Activated T-cell treated with anti-CD3 and anti-CD28 coated beads, Interleukin-2, amount 50 U/mL, for 48 hours (primary cell): ENCODE measurements around the gene TMEM101.
"Not testable (repeated sequence)": the region's sequence is repeated elsewhere in the genome, so short reads cannot be mapped to it uniquely, and the experiment has no call there.

ENCODE experiments used
- DNase-seq, 2 experiments: peaks; one replicate each; pipeline ENCODE4 v3.0.0-alpha.2; 2020

The TMEM101 gene

GRCh38 chr17:44000141-44000860 is 14.5 kb downstream of the TMEM101 start:
- DNase-seq: no peak

- no peak for DNase-seq
Measured at GRCh38 chr17:43999024-43999423, 15.7 kb downstream of the TMEM101 start.

GRCh38 chr17:43998552-43998951 is 16.2 kb downstream of the TMEM101 start:
- DNase-seq: no peak

- DNase-seq: not testable (repeated sequence)
Measured at GRCh38 chr17:43997180-43997579, 17.6 kb downstream of the TMEM101 start.

DNA sequence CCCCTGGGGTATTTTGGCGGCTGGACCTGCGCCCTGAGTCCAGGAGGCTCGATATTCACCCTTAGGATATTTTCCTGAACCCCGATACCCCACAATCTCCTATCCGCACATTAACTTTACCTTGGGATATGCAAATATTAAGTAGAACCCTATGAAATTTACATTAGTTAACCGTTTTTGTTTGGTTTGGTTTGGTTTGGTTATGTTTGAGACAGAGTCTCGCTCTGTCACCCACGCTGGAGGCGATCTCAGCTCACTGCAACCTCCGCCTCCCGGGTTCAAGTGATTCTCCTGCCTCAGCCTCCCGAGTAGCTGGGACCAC is 19.7 kb downstream of the TMEM101 start:
- DNase-seq: no peak

DNA sequence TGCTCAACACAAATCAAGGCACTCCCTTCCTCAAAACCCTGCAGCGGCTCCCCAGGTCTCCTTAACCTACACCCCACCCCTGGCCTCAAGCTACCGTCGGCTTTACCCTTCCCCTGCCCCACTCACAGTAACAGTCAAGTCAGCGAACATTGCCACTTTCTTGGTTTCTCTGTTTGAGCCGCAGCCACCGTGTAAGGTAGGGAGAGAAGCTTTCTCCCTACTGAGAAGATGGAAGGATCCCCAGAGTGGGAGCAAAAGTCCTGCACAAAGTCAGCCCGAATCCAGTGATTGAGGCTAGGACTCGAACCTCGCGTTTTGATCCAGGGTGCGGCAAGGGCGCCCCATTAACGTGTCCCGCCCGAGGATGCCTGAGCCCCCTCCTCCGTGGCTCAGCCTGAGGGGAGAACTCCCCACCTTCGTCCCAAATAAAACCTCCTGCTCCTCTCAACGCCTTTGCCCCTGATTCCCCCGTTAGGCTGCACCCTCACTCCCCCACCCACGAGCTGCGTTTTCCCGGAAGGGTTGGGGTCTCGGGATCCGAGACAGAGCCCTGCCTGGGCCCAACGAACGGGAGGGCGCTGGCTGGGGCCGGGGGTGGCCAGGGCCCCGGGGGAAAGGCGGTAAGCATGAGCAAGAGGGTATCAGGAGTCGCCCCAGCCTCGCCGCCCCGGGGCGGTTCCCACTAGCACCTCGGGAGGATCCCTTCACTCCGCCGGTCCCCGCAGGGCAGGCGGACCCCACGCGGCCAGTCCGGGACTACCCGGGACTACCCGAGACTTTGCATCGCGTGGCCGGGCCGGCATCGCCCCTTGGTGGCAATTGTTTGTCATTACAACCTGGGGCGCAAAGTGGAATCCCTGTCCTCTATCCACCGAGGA is 20.3 kb downstream of the TMEM101 start:
- DNase-seq: peak; percentile 84 to 85

GRCh38 chr17:43992641-43993040 is 22.1 kb downstream of the TMEM101 start:
- DNase-seq: no peak

- no peak for DNase-seq
Measured at GRCh38 chr17:43988301-43988700, 26.5 kb downstream of the TMEM101 start.

DNA sequence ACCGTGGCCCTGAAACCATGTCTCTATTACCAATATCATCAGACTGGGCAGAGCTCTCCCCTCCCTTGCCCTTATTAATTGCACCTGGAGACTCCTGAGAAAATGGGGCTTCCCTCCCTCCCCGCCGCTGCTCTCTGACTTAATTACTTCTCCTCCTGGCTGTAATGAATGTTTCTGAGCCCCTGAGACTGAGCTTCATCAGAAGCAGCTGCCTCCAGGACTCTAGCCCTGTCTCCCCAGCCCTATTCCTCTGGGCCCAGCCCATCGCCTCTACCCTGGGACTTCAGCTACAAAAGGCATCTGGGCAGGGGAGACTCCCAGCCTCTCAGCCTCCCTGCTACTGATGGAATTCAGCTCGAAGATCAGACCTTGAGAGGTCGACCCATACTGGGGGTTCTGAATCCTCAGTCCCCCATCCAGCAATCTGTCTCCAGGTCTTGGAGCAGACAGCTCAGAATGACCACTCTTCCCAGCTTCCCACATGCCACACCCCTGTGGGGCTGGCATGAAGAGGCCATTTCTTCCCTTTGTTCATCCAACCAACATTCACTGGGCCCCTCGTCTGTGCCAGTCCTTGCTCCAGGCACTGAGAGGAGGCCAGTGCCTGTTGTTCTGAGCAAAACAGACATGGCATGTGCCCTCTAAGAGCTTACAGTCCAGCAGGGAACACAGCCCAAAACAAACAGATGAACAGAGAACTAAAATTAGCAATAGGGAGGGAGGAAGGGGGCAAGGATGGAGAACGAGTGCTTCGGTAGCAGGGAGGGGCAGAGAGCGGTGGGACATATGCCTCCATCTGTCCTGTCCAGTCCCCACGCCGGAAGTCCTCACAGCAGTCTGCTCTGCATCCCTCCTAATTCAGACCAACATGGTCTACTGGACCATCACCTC is 27.4 kb downstream of the TMEM101 start:
- no peak for DNase-seq

- no peak for DNase-seq
Measured at GRCh38 chr17:43986225-43986981, 28.4 kb downstream of the TMEM101 start.

GRCh38 chr17:43984521-43984920 is 30.2 kb downstream of the TMEM101 start:
- no peak for DNase-seq

GRCh38 chr17:43983515-43984411 is 31.0 kb downstream of the TMEM101 start:
- DNase-seq: peak in 1 of 2 experiments; percentile 36

GRCh38 chr17:43983196-43983514 is 31.6 kb downstream of the TMEM101 start:
- DNase-seq: no peak

DNA sequence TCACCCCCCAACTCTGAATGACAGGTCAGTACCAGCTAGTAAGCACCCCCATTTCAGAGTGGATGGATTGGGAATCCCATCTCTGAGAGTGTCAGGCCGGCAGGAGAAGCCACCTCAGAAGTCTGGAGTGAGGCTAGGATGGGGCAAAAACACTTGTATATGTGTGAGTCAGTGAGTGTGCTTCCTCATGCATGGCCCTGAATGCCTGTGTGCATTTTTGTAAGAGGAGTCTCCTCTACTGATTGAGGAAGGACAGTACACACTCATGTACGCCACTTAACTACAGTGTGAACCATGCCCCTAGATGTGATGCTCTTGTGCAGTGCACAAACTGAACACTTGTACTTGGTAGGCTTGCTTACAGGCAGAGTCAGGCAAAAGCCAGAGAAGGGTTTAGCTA is 32.6 kb downstream of the TMEM101 start:
- no peak for DNase-seq

GRCh38 chr17:43979671-43980070 is 35.1 kb downstream of the TMEM101 start:
- no peak for DNase-seq

GRCh38 chr17:43979011-43979410 is 35.8 kb downstream of the TMEM101 start:
- no peak for DNase-seq

GRCh38 chr17:43978078-43978477 is 36.7 kb downstream of the TMEM101 start:
- no peak for DNase-seq

- no peak for DNase-seq
Measured at GRCh38 chr17:43976963-43977837, 37.6 kb downstream of the TMEM101 start.

DNA sequence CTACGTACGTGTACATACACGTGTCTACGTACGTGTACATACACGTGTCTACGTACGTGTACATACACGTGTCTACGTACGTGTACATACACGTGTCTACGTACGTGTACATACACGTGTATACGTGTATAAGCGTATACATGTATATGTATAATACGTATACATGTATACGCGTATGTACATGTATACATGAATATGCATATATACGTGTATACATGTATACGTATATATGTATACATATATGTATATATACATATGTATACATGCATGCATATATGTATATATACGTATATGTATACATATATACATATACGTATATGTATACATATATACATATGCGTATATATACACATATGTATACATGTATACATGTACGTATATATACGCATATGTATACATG is 38.9 kb downstream of the TMEM101 start:
- DNase-seq: no peak
